ENCODE measurements around the gene LTK.
A peak's percentile ranks its signal among the peaks of the same experiment; 100 is the strongest.

LTK gene

DNA sequence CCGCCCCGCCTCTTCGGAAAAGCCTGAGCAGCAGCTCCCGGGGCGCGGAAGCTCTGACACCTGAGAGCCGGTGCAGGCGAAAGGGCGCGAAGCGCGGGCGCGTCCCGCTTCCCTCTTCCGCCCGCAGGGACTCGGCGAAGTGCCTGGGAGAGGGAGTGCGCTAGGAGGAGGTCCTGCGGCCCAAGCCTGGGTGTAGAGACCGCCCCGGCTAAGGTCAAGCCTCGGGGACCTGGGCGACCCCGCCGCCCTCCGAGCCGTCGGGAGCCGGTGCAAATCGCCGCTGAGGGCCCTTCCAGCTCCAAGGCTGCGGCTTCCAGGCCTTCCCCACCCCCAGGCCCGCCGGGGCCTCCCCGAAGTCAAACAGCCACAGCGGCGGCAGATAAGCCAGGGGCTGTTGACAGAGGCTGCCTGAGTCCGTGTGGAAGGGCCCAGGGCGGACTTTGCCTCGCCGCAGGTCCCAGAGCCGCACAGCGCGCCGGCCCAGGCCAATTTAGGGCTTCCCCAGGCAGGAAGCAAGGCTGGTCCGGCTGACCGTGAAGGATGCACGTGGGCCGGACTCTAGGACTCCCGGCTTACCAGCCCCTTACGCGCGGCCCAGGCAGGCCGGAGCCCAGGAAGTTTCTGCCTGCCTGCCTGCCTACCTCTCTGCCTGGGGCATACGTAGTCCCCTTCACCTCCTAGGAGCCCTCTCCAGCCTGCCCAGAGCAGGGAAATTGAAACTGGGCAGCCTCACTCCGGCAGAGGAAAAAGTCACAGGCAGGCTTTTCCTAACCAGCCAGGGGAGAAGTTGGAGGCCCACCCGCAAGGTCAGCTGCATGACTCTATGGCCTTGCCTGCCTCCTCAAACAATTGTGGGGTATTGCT lies 17.7 kb downstream of the LTK start:
- no peak for DNase-seq

DNA sequence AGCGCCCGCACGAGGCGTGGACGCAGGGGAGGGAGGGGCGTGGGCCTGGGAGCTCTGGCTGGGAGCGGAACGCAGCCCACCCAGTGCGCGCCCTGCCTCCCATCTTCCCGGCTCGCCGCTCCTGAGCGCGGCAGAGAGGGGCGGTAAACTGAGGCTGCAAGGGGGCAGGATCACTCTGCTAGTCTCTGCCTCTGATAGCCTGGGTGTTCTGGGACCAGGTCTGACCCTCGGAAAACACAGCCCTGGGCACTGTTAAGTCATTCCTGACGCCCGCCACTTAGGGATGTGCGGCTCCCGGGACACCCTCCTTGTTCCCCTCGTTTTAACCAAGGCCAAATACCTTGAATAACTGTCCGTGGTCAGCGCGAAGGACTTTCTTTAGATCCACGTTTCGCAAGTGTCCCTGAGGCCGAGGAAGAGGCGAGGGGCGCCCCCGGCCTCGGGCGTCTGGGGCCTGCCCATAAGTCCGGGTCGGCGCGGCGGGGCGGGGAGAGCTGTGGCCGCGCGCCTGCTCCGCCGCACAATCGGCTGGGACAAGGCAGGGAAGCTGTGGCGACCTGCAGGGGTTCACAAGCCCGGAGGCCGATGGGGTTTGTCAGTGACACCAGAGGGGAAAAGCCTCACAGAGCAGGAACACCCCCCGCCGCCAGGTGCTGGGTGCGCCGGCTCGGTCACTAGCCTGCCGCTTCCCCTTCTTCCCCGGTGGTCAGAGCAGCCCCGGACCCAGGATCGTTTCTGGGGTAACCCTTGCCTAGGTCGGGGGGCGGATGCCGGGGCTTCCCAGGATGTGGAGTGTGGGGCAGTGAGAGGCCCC lies 18.5 kb downstream of the LTK start:
- DNase-seq, result peak; percentile 26

DNA sequence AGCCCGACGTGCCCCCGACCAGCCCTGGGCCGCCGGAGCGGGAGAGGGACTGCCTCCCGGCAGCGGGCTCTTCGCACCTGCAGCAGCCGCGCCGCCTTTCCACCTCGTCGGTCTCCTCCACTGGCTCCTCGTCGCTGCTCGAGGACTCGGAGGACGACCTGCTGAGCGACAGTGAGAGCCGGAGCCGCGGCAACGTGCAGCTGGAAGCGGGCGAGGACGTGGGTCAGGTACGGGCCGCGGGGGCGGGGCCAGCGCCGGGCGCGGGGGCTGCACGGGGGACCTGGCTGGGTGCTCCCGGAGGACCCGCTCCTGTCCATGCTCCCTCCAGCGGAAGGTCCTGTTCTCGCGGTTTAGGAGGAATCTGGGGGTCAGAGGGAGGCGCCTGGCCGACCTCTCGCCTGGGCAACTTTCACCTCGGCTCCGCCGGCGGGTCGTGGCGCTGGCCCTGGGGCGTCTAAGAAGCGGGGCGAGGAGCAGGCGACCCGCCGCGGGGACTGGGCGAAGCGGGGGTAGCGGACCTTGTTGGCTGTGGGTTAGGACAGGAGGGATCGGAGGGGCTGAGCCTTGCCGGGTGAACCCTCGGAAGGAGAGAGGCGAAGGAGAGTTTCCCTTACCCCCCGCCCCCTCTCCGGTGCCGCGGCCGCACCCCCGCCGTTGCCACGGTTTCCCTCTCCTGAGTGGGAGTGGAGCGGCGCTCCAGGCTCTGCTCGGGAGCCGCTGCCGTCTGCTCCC lies 19.3 kb downstream of the LTK start:
- DNase-seq, result peak; percentile 22

DNA sequence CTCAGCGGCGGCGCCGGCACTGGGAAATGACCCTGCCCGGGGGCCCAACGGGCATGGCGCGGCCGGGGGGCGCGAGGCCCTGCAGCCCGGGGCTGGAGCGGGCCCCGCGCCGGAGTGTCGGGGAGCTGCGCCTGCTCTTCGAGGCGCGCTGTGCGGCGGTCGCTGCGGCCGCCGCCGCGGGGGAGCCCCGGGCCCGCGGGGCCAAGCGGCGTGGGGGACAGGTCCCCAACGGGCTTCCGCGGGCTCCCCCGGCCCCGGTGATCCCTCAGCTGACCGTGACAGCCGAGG lies 19.8 kb downstream of the LTK start:
- DNase-seq, result no peak

DNA sequence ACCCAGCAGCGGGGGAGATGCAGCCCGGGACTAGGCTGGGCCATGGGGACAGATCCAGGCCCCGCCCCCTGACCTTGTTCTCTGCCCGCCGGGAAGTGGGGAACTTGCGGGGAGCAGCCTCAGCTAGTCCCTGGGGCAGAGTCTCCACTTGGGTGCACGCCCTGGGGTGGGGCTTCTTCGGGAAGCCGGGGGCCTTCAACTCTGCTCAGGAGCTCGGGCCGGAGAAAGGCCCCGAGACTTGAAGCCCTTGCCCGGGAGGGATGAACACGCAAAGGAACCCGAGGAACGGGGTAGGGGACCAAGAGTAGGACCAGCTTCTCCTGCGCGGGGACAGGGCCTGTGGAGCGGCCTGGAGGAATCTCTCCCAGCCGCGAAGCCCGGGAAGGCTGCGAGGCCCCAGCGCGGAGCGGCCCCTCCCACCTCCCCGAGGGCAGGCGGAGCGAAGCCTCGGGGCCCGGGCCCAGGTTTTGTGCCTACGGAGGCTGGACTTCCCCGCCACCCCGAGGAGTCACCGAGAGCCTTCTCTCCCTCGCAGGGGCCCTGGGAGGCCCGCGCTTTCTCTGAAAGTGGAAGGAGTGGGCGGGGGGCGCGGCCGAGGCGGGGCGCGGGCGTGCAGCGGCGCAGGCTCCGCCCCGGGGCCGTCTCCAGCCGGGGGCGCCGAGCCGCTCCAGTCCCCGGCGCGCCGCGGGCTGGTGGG lies 20.3 kb downstream of the LTK start, which contains the start of gene ITPKA:
ITPKA (plus strand) TSS at position 670 of the 697 bp plus-strand sequence. CDS start 54 bp downstream, outside the sequence.
- peak; percentile 71 for DNase-seq

DNA sequence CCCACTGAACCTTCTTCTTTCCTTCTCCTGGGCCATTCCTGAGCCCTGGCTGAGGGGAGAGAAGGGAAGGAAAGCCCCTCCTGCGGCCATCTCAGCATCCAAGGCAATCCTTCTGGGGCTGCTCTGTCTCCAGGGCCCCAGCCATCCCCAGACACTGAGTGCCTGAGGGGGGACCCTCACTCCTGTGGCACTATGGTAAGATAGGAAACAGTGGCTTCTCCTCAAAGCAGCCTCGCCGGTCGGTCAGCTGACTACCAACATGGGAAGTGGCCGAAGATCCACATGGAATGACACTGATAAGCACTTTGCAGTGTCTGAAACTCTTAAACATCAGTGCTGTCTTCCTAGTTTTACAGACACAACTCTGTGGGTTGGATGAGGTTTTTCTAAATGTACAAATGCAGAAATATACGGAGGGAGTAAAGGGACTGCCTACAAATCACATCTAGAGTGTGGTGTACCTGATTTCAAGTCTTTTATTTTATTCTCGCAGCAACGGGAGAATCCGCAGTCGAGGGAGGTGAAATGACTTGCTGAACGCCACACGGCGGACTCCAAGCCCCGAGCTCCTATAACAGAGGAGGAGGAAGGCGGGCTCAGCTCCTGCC lies 20.9 kb downstream of the LTK start:
- DNase-seq, result no peak

DNA sequence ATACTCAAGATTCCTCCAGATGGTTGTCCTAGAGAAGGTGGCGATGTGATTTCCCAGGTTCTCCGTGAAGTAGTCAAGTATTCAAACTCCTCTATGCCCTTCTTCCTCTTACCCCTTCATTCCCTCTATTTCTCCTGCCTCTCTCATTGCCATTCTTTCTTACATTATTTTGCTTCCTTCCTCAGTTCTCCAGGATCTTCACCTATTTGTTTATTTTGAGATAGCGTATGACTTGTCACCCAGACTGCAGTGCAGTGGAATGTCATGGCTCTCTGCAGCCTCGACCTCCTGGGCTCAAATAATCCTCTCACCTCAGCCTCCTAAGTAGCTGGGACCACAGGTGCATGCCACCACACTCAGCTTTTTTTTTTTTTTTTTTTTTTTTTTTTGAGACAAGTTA lies 21.7 kb downstream of the LTK start:
- no peak for DNase-seq

DNA sequence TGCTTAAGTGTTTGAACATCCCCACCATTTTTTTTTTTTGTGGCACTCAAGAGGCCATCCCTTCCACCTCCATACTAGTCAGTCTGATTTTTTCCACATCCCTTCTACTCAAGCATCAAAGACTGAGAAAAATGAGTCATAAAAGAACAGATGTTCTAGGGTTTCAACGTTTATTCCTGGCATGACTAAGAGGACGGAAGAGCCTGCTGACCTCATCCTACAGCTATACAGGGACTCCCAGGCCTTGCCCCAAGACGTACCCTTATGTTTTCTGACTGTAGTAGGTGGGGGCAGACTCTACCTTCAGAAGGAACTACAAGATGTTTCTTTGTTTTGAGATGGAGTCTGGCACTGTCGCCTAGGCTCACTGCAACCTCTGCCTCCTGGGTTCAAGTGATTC lies 23.3 kb downstream of the LTK start:
- DNase-seq, result no peak

DNA sequence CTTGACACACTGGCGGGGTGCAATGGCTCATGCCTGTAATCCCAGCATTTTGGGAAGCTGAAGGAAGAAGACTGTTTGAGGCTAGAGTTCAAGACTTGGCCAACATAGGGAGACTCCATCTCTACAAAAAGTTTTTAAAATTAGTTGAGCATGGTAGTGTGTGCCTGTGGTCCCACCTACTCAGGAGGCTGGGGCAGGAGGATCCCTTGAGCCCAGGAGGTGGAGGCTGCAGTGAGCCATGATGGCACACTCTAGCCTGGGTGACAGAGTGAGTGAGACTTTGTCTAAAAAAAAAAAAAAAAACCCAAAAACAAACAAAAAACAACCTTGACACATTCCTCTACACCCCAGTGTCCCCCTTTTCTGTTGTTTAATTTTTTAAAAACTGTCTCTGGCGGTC lies 24.0 kb downstream of the LTK start:
- no peak for DNase-seq

DNA sequence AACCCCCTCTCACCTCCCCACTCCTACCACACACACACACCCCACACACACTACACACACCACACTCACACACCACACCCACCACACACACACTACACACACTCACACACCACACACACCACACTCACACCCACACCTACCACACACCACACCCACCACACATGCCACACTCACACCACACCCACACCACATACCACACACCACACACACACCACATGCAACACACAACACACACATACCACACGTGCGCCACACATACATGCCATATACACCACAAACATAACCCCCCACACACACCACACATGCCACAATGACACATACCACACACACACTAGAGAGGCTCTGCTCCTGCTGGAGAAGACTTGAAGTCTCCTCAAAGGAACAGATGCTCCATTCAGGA lies 25.8 kb downstream of the LTK start:
- DNase-seq, result no peak

DNA sequence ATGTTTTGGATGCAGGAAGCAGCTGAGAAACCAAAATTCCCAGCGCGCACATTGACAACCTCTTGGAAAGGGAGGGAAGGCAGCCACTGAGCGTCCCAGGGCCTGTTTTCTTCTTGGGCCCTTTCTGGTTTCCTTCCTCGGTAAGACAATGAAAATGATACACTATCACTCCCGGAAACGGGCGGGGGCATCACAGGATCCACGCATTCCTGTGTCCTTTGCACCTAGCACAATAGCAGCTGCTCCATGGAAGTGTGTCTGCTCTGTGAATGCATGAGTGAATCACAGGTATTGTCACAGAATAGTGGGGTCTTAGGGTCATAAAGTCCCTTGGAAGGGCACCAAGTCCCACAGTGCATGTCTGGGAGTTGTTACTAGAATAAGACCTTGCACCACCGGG lies 26.2 kb downstream of the LTK start:
- no peak for DNase-seq

DNA sequence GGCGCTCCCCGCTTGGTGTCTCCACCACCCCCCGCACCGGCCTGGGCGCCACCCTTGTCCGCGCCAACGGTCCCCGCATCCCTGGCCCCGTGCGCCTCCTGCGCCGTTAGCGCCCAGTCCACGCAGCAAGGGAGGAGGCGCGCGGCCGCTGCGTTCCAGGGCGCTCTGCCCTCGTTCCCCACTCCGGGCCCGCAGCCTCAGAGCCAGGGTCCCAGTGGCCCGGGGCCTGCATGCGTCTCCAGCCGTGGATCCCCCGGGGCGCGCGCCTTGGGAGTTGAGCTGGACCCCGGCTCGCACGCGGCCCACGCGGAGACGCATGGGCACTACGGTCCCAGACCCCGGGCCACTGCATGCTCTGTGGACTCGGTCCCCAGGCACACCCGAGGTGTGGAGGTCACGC lies 27.3 kb downstream of the LTK start:
- DNase-seq, result no peak

DNA sequence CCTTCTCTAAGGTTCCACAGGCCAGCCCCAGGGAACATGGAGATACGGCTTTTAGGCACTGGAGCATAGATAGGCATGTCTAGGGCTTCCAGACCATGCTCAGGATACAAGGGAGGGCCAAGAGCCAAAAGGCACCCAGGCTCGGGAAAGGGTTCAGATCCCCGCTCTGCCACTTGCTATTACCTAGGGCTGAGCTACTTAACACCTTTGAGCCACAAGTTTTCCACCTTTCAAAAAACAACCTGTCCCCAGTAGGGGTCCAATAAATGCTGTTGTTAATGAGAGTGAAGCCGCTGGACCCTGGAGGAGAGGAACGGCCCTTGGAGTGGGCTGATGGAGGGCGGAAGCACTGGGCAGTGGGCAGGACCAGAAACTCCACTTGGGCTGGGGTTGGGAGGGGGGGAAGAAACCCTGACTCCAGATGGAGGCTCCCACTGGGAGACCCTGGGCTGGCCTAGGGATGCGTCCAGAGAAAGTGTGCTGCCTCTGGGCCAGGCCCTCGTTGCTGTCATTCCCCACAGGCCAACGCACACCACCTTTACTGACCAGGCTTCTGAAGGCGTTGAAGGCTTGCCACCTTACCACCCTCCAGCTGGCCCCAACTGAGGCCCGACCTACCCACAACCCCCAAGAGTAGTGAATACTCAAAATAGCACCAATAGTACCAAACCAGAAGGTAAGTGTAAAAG lies 28.5 kb downstream of the LTK start:
- DNase-seq, result no peak

DNA sequence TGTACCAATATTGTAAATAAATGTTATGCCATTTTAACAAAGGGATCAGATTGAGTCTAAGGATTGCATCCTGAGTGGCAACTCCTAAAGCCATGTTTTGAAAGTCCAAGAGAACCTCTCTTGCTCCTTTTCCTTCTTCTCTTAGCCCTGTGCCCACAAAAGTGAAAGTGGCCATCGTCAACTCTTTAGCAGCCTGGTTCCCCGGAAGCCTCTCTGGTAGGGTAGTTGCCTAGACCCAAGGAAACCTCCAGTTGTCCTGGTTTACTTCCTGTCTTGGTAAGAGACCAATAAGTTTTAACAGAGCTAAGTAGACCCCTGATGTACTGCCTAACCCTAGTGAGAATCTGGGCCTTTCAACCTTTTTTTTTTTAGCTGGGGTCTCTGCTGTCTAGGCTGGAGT lies 30.1 kb downstream of the LTK start:
- no peak for DNase-seq

DNA sequence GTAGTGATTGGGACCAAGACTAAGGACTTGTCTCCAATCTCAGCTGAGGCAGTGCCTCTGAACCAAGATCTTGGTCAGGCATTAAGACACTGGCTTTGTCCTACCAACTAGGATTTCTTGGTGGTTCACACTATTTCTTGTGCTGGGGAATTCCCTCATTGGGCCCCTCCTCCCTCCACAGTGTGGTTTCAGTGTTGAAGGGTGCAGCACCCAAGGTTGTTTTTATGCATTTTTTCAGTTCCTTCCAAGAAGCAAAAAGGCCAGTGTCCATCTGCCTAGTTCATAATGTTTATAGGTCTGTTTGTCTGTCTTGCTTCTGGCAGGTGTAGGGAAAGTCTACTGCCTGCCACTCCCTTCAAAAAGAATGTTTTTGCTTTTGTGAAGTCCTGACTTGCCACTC lies 30.5 kb downstream of the LTK start:
- peak; percentile 22 for DNase-seq

DNA sequence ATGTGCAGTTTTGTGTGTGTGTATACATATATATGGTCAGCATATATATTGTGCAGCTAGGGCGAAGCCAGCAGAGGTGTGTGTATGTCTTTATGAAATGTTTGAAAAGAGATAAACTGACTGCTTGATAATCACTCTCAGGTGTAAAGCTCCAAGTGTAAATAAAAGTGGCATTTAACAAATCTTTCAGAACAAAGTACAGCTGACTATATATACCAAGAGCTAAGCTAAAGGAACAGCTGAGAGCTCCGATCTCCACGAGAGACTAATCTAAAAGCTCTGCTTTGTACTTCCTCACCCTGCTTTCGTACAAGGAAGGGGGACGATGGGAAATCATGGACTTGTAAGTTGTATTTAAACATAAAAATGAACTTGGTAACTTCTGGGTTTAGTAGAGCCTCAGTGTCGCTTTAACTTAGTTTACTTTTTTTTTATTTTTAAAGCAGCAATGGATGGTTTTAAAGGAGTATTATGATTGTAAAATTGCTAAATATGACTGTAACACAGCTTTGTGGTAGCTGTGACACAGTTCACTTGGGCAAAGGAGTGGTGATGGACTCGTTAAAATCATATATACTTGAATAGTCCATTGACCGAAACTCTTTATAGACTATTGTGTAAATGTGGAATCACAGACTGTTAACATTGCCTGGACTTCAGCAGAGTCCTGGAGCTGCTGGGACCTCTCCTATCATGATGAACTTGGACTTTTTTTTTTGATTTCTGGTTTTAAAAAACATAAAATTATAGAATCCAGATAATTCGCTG lies 31.3 kb downstream of the LTK start:
- DNase-seq, result no peak

DNA sequence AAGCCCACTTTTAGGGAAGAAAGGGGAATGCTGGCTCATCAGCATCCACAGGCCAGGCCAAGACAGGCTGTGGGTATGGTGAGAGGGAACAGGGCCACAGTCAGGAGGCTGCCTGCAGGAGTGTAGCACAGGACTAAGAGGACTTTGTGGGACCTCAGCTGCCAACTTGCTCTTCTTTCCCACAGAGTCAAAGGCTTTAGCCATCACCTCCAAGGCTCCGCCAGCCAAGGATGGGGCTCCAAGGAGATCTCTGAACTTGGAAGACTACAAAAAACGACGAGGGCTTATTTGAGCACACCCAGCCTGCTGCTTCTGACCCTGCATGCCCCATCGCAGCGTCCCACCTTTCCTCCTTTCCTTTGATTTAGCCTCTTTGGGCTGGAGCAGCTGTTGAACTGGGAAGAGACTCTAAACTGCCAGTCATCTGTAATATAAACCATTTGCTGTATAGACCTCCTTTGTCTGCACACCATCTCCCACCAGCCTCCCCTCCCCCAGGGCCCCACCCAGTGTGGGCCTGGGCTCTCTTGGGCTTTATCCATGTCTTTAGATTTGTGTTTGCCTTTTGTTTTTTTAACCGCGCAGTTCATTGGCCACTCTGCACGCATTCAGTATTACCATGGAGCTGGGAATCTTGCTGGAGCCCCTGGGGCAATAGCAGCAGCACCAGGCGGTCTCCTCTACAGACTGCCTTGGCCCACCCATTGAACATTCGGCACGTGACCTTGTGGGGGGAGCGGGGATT lies 33.1 kb downstream of the LTK start:
- DNase-seq, result no peak

DNA sequence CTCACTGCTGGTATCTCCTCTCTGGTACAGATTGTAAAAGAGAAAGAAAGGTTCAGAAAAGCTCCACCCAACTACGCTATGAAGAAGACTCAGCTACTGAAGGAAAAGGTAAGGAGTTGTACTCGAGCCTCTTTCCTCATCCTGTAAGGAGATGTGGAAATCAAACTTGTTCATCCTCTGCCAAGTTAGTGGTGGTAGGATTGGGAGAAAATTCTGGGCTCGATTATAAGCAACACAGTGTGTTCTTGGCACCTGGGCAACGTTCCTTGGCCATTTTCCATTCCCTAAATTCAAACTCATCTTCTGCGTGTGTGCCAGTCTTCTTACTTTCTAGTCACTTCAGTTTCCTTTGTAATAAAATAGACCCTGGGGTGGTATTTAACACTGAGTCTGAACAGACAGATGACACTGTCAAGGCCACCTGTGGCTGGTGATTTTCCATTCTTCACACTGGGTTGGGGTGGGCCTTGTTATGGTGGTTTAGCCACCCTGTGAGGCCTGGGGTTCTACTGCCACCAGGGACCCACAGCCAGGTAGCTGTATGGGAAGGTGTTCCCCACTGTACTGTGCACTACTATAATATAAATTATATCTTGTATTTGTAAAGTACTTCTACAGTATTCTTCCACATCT lies 37.1 kb downstream of the LTK start:
- no peak for DNase-seq

DNA sequence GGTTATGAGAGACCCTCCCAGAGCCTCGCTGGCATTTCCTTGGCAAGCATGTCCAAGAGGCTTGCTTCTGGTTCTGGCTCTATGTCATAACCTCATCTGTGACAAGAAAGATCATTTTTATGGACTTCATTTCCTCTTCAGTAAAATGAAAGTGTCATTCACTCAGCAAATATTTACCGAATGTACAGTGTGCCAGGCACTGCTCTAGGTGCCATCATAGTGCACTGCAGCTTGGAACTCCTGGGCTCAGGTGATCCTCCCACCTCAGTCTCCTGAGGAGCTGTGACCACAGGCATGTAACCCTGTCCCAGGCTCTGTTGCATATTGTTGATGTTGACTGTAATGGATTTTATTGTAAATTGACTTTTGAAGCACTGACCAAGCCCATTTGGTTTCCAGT lies 38.7 kb downstream of the LTK start:
- no peak for DNase-seq

DNA sequence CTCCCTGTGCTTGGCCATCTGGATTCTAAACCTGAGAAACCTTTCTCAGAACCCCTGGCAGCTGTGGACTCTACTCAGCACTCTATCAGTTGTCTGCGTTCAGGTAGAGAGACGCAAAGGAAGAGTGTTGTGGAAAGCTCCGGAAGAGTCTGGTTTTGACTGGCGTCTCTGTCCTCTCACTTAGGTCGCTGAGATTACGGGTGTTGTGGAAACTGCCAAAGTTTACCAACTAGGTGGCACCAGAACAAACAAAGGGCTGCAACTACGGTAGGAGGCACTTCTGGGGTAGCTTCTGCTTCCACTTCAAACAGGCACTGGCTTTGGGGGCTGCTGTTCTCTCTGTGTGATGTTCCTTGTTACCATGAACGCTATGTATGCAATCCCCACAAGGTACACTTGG lies 39.2 kb downstream of the LTK start:
- no peak for DNase-seq
